Kidney (tissue), 22 donors: ENCODE results near the gene KRTAP6-1. TPM values are rescaled to one million over a fixed set of nuclear protein-coding genes. Genes with fewer than 3 reads are reported as not detected.

ENCODE experiments used
- DNase-seq, 5 donors: peaks; one replicate each; pipeline ENCODE4 v3.0.0-alpha.2; 2013 to 2020
- FAIRE-seq: peaks from 2 replicates; lab custom pipeline; 2012; peaks lifted over from hg19 to GRCh38; lab: Jason Lieb, UNC
- H3K27ac ChIP-seq, 2 donors: one replicate each; pipeline ENCODE4 v1.7.0; 2013; ENCODE audit warnings: low read depth in 2 of 2, low read length in 2 of 2, inconsistent platforms in 1 of 2
- H3K27me3 ChIP-seq: one replicate; pipeline ENCODE4 v1.7.1; 2013; ENCODE audit warnings: low read length, inconsistent platforms; ENCODE audit not compliant: control insufficient read depth, insufficient read depth
- H3K36me3 ChIP-seq, 3 donors: one replicate each; pipeline versions ENCODE4 v1.7.0 to v1.7.1; 2013; ENCODE audit warnings: low read length in 3 of 3, control low read depth in 1 of 3, inconsistent platforms in 1 of 3; ENCODE audit not compliant: insufficient read depth in 3 of 3, control insufficient read depth in 2 of 3
- H3K4me1 ChIP-seq, 3 donors: one replicate each; pipeline versions ENCODE4 v1.7.0 to v1.7.1; 2013; ENCODE audit warnings: low read length in 3 of 3, inconsistent platforms in 1 of 3, low read depth in 1 of 3; ENCODE audit not compliant: control insufficient read depth in 2 of 3, insufficient read depth in 2 of 3
- H3K4me3 ChIP-seq, 3 donors: one replicate each; pipeline versions ENCODE4 v1.7.0 to v1.8.1; 2013; ENCODE audit warnings: low read length in 3 of 3, control low read depth in 1 of 3, inconsistent platforms in 1 of 3
- H3K9ac ChIP-seq, 3 donors: one replicate each; pipeline versions ENCODE4 v1.7.0 to v1.7.1; 2013; ENCODE audit warnings: low read length in 3 of 3, control low read depth in 1 of 3, inconsistent platforms in 1 of 3
- H3K9me3 ChIP-seq, 3 donors: one replicate each; pipeline versions ENCODE4 v1.7.0 to v1.7.1; 2013; ENCODE audit warnings: low read length in 3 of 3, control low read depth in 1 of 3, inconsistent platforms in 1 of 3; ENCODE audit not compliant: control insufficient read depth in 2 of 3, insufficient read depth in 1 of 3
- CTCF ChIP-seq: IDR thresholded peaks from 3 replicates; pipeline ENCODE4 v1.5.1; 2012; ENCODE audit warnings: mild to moderate bottlenecking, moderate library complexity, borderline replicate concordance; ENCODE audit not compliant: insufficient read depth; ENCODE audit errors: extremely low read depth
- intact Hi-C: fragments of 100-400 bp; cut with DNase I; formaldehyde crosslinking; loops from one replicate; pipeline ENCODE4 v1.11.1; 2022
- long read RNA-seq, 10 donors: library from polyadenylated mRNA in 1 of 10; unstranded in 1 of 10; transcript quantifications; one replicate each; pipeline ENCODE4 v2.0.0 and lab custom pipeline, GENCODE V29; 2021 to 2026
- polyA plus RNA-seq: library from polyadenylated mRNA; stranded (reverse); fragments of 350-450 nt; fragmentation: Illumina TruSeq; extraction: RNeasy Lipid Tissue Mini Kit (QIAGEN cat#74804); gene quantifications from one replicate; pipeline ENCODE4 v1.2.3, GENCODE V29; 2014; ENCODE audit warnings: low read depth, low replicate concordance; ENCODE audit not compliant: insufficient read depth
- total RNA-seq: library from RNA; stranded (reverse); fragmentation: NEBNext Ultra II Directional; extraction: Animal tissue kit (Norgen Biotek cat#: 25700); gene quantifications from one replicate; pipeline ENCODE4 v1.2.1, GENCODE V29; 2021
- donor health status: control.
- donor health status: control.
- donor health status: control.
- donor health status: control.
- donor health status: control.
- donor health status: DM: yes; HTN: yes; CAD: no.
- donor health status: Normal renal cell carcinoma (clear cell type).

Gene KRTAP6-1
- not detected for total RNA-seq
- not detected for polyA plus RNA-seq
- long read RNA-seq, donor 1 = 0 reads
- long read RNA-seq, donor 2 = 0 reads
- long read RNA-seq, donor 3 = 0 reads
- long read RNA-seq, donor 4 = 0 reads
- long read RNA-seq, donor 5 = 0 reads
- long read RNA-seq, donor 6 = 0 reads
- long read RNA-seq, donor 7 = 0 reads
- long read RNA-seq, donor 8 = 0 reads
- long read RNA-seq, donor 9 = 0 reads
- long read RNA-seq, donor 10 = 0 reads

- no peak for TF ChIP-seq CTCF
- intact Hi-C loops = no loop called here
- no peaks in the 10 kb centered on the region for H3K4me1 ChIP-seq
- FAIRE-seq (no peak), DNase-seq (no peak)
- H3K27ac ChIP-seq = no peak within 1 kb of the TSS
- H3K27me3 ChIP-seq = no peaks in the 10 kb centered on the region
- no peak within 1 kb of the TSS for H3K9ac ChIP-seq
- no peaks in the 10 kb centered on the region for H3K36me3 ChIP-seq
- H3K9me3 ChIP-seq = no peaks in the 10 kb centered on the region
- no peak within 1 kb of the TSS for H3K4me3 ChIP-seq
Measured at GRCh38 chr21:30613836-30614235, at the start of gene KRTAP6-1. KRTAP6-1 (minus strand) TSS chr21:30613930; CDS start chr21:30613904, 26 bp downstream.

- no peak for TF ChIP-seq CTCF
- no peak overlapping the region for H3K9ac ChIP-seq
- intact Hi-C loops = no loop called here
- DNase-seq (no peak), FAIRE-seq (no peak)
- H3K9me3 ChIP-seq = no peaks in the 10 kb centered on the region
- H3K4me1 ChIP-seq = no peaks in the 10 kb centered on the region
- no peak overlapping the region for H3K4me3 ChIP-seq
- no peaks in the 10 kb centered on the region for H3K36me3 ChIP-seq
- H3K27me3 ChIP-seq = no peaks in the 10 kb centered on the region
- H3K27ac ChIP-seq = no peak overlapping the region
Measured at GRCh38 chr21:30652891-30653290, 39.2 kb upstream of the KRTAP6-1 start.

GRCh38 chr21:30646904-30647414 lies 33.2 kb upstream of the KRTAP6-1 start:
- no peak overlapping the region for H3K27ac ChIP-seq
- no peaks in the 10 kb centered on the region for H3K4me1 ChIP-seq
- H3K36me3 ChIP-seq = no peaks in the 10 kb centered on the region
- no peak overlapping the region for H3K4me3 ChIP-seq
- DNase-seq = no peak
- intact Hi-C loops = no loop called here
- FAIRE-seq = no peak
- no peaks in the 10 kb centered on the region for H3K9me3 ChIP-seq
- no peak for TF ChIP-seq CTCF
- no peak overlapping the region for H3K9ac ChIP-seq
- H3K27me3 ChIP-seq = no peaks in the 10 kb centered on the region
